Gastrocnemius medialis (tissue), 4 donors: ENCODE results near the gene ZNF664.

Experiments
- CTCF ChIP-seq, 5 experiments: fragments of 450-650 bp in 3 of 5; fragments of 200-600 bp in 2 of 5; sonication (generic) in 2 of 5; IDR thresholded peaks in 4 of 5; conservative IDR thresholded peaks in 1 of 5; 1 replicate in 4 of 5; 2 replicates in 1 of 5; pipeline ENCODE4 v1.5.1; 2016 to 2019; ENCODE audit warnings: antibody characterized with exemption in 5 of 5, mild to moderate bottlenecking in 3 of 5, moderate library complexity in 3 of 5
- POLR2A ChIP-seq, 2 donors: fragments of 450-650 bp; IDR thresholded peaks; one replicate each; pipeline ENCODE4 v1.6.1; 2017; ENCODE audit warnings: antibody characterized with exemption in 2 of 2, mild to moderate bottlenecking in 2 of 2, moderate library complexity in 2 of 2

- TF ChIP-seq CTCF (IDR thresholded peaks at IDR 0.05 in 4 of 5, conservative IDR thresholded peaks at IDR 0.05 in 1 of 5) (no peak), POLR2A (IDR thresholded peaks at IDR 0.05) (no peak)
These were observed 6.4 kb upstream of the ZNF664 start for GRCh38 chr12:123966596-123966995.
